Effector memory CD8-positive, alpha-beta T cell (primary cell): Measurements from ENCODE around the gene ADAMTS12.

Source experiments
- ATAC-seq: fragments of 150-1000 bp; cut with Tn5 transposase; replicated peaks from 2 replicates; pipeline ENCODE4 v1.10.0; 2021; ENCODE audit warnings: mild to moderate bottlenecking, moderate library complexity
- DNase-seq, 3 experiments: peaks; one replicate each; pipeline ENCODE4 v3.0.0; 2021
- H3K27ac Mint-ChIP-seq, 2 donors: one replicate each; pipeline ENCODE4 v1.8.0; 2022; ENCODE audit warnings: mild to moderate bottlenecking in 2 of 2, mixed read lengths in 2 of 2, moderate library complexity in 2 of 2
- H3K27me3 Mint-ChIP-seq, 2 donors: one replicate each; pipeline ENCODE4 v1.8.0; 2022; ENCODE audit warnings: mixed read lengths in 2 of 2
- H3K36me3 Mint-ChIP-seq: one replicate; pipeline ENCODE4 v1.8.0; 2022; ENCODE audit warnings: mild to moderate bottlenecking, moderate library complexity, mixed read lengths; ENCODE audit not compliant: insufficient read depth
- H3K4me1 Mint-ChIP-seq, 2 donors: one replicate each; pipeline ENCODE4 v1.8.0; 2022; ENCODE audit warnings: low read depth in 2 of 2, mixed read lengths in 2 of 2
- H3K4me3 Mint-ChIP-seq, 2 donors: one replicate each; pipeline ENCODE4 v1.8.0; 2022; ENCODE audit warnings: mild to moderate bottlenecking in 2 of 2, mixed read lengths in 2 of 2, moderate library complexity in 2 of 2
- H3K9me3 Mint-ChIP-seq, 2 donors: one replicate each; pipeline ENCODE4 v1.8.0; 2022; ENCODE audit warnings: mixed read lengths in 2 of 2

Gene ADAMTS12

DNA sequence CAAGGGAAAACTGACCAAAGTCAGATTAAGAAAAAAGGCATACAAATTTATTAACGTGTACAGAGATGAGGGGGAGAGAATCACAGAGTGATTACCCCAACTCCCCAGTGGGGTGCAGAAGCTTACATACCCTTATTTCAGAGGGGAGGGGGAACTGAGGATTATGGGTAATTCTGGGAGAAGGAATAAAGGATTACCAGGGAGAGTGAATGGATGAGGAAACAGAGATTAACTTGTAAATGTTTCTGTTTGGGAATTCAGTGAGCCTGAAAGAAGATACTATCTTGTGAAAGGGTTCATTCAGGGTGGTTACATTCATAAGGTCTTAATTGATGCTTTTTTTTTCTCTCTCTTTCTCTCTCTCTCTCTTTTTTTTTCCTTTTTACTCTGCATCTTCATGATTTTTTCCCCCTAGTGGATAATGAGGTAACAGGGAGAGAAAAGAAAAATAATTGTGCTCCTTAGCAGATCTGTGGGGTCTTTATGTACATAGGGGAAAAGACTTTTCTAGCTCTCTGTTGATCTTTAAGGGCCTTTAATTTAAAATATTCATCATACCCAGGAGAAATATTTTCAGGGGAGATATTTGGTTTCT, 401.6 kb downstream of the ADAMTS12 start:
- H3K4me1 Mint-ChIP-seq: peaks cover 0 to 2% of the 10 kb centered on the region in 2 donors
- H3K27me3 Mint-ChIP-seq: peaks cover 0 to 10% of the 10 kb centered on the region in 2 donors
- H3K36me3 Mint-ChIP-seq: no peaks in the 10 kb centered on the region
- ATAC-seq (no peak), DNase-seq (no peak)
- H3K27ac Mint-ChIP-seq: no peak overlapping the region
- H3K4me3 Mint-ChIP-seq: no peak overlapping the region
- no peaks in the 10 kb centered on the region for H3K9me3 Mint-ChIP-seq

DNA sequence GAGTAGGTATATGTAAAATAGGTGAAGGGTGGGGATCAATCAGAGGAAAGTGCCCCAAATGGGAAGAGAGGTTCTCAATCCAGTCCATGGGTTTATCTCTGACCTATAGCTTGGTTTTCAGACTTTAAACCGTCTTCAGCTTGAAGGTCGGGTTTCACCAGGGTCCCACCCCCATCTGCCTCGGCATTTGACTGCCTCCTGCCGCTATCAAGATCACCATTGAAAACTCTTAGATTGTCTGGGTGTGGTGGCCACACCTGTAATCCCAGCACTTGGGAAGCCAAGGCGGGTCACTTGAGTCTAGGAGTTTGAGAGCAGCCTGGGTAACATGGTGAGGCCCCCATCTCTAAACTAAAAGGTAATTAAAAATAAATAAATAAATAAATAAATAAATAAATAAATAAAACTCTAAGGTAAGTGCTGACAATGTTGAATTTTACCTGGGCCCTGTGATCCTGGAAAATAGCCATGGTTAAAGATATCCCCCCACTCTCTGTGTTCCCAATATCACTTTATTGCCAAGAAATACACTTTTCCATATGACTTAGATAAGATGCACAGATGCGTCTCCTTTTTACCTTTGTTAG, 402.2 kb downstream of the ADAMTS12 start:
- Mint-ChIP-seq H3K27me3 (peaks cover 0 to 10% of the 10 kb centered on the region in 2 donors), H3K4me1 (peaks cover 0 to 2% of the 10 kb centered on the region in 2 donors), H3K4me3 (no peak overlapping the region), H3K9me3 (no peaks in the 10 kb centered on the region), H3K27ac (no peak overlapping the region), H3K36me3 (no peaks in the 10 kb centered on the region)
- DNase-seq: no peak
- no peak for ATAC-seq

DNA sequence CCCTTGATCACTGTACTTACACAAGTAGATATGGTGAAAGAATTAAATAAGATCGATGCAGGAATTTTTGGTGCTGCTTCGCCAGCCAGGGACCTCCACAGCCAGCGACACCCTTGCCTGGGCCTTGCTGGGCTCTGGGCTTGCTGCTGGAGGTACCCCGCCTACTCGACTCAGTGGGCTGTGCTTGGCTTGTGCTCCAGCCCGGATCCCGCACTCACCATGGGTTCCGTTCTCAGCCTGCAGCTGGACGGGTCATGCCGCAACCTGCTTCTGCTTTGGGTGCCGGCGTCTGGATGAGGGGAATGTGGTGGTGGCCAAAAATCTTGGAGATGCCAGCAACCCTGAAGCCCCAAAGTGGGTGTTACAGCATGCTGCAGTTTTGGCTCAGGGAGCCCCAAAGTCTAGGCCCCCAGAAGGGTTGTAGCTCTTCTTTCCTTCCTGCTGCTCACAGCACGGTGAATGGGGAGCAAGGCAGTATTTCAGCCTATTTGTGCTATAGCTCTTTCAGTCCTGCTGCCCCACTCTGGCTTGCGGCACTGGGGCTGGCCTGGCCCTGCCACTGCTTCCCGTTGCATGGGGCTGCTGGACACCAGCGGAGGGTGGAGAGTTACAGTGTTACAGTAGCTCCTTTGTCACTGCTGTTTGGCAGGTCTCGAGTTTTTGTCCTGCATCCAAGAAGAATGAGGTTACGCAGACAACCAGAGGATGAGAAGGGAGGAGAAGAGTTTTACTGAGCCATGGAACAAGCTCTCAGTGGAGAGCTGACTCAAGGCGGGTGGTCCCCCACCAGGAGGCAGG, 403.0 kb downstream of the ADAMTS12 start:
- H3K27ac Mint-ChIP-seq: no peak overlapping the region
- no peaks in the 10 kb centered on the region for H3K9me3 Mint-ChIP-seq
- no peaks in the 10 kb centered on the region for H3K36me3 Mint-ChIP-seq
- peaks cover 0 to 10% of the 10 kb centered on the region in 2 donors for H3K27me3 Mint-ChIP-seq
- H3K4me3 Mint-ChIP-seq: no peak overlapping the region
- DNase-seq (no peak), ATAC-seq (no peak)
- peaks cover 0 to 2% of the 10 kb centered on the region in 2 donors for H3K4me1 Mint-ChIP-seq

DNA sequence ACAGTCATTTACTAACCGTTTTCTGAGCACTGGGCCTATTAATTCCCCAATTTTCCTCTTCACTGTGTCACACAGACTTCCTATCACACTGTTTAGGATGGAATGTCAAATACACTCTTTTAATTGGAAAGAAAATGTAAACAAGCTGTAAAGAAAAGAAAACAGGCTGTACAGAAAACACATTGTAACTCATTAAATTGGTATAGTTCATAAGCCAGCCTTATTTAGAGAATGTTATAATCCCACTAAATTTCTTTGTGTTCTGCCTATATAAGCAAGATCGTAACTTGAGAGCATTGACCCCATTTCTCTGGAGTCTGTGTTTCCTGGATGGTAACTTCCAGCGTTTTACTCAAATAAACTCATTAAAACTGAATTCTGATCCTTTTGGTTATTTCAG, 404.6 kb downstream of the ADAMTS12 start:
- Mint-ChIP-seq H3K27ac (no peak overlapping the region), H3K36me3 (no peaks in the 10 kb centered on the region), H3K4me1 (peaks cover 0 to 2% of the 10 kb centered on the region in 2 donors), H3K27me3 (peaks cover 0 to 10% of the 10 kb centered on the region in 2 donors), H3K9me3 (no peaks in the 10 kb centered on the region), H3K4me3 (no peak overlapping the region)
- ATAC-seq (no peak), DNase-seq (no peak)

DNA sequence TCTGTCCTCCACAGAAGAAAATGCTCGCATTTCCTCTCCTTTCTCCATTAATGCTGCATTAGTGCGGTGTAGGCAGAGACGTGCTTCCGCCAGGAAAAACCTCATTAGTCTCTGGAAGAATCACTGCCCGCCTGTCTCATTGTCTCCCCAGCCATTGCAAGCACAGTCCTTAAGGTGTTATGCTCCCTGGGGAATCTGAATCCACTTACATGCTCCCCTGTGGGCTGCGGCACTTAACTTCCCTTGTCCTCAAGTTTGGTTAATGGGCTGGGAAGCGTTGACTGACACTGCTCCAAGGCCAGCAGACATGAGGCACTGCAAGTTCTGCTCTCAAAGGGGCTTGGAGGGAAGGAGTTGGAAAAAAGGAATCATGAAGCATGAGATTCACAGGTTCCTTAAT, 409.5 kb downstream of the ADAMTS12 start:
- peaks cover 7% of the 10 kb centered on the region for H3K36me3 Mint-ChIP-seq
- DNase-seq: no peak
- H3K4me3 Mint-ChIP-seq: no peak overlapping the region
- H3K27me3 Mint-ChIP-seq: no peaks in the 10 kb centered on the region
- H3K4me1 Mint-ChIP-seq: no peaks in the 10 kb centered on the region
- H3K27ac Mint-ChIP-seq: no peak overlapping the region
- ATAC-seq: no peak
- H3K9me3 Mint-ChIP-seq: no peaks in the 10 kb centered on the region

DNA sequence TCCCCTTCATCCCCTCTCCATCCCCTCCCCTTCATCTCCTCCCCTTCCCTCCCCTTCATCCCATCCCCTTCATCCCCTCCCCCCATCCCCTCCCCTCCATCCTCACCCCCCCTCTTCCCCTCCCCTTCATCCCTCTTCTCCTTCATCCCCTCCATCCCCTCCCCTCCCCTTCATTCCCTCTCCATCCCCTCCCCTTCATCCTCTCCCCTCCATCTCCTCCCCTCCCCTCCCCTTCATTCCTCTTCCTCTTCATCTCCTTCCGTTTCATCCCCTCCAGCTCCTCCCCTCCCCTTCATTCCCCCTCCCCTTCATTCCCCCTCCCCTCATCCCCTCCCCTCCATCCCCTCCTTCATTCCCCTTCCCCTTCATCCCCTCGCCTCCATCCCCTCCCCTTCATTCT, 410.9 kb downstream of the ADAMTS12 start:
- H3K27me3 Mint-ChIP-seq: no peaks in the 10 kb centered on the region
- DNase-seq (no peak), ATAC-seq (no peak)
- H3K36me3 Mint-ChIP-seq: peaks cover 7% of the 10 kb centered on the region
- H3K27ac Mint-ChIP-seq: no peak overlapping the region
- no peaks in the 10 kb centered on the region for H3K9me3 Mint-ChIP-seq
- H3K4me3 Mint-ChIP-seq: no peak overlapping the region
- no peaks in the 10 kb centered on the region for H3K4me1 Mint-ChIP-seq

GRCh38 chr5:33479311-33479710, 412.5 kb downstream of the ADAMTS12 start:
- Mint-ChIP-seq H3K36me3 (peaks cover 7% of the 10 kb centered on the region), H3K9me3 (peaks cover 0 to 7% of the 10 kb centered on the region in 2 donors), H3K4me1 (no peaks in the 10 kb centered on the region), H3K4me3 (no peak overlapping the region), H3K27me3 (no peaks in the 10 kb centered on the region), H3K27ac (no peak overlapping the region)
- DNase-seq (no peak), ATAC-seq (no peak)

DNA sequence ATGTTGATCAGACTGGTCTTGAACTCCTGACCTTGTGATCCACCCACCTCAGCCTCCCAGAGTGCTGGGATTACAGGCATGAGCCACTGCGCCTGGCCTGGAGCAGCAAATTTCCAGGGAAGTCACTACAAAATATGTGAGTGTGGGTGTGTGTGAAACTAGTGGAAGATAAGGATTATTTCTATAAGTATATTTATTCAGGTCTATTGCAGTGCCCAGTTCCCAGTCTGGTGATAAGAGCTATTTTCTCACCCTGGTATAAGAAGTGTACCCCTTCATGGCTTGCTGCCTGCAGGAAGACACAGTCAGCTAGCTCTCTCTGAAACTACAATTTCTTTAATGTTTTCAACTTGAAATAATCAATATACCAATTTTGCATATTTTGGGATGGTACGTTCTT, 414.0 kb downstream of the ADAMTS12 start:
- H3K4me3 Mint-ChIP-seq: no peak overlapping the region

GRCh38 chr5:33476992-33477391, 414.8 kb downstream of the ADAMTS12 start:
- Mint-ChIP-seq H3K9me3 (peaks cover 0 to 7% of the 10 kb centered on the region in 2 donors), H3K27ac (no peak overlapping the region), H3K4me3 (no peak overlapping the region), H3K27me3 (no peaks in the 10 kb centered on the region), H3K4me1 (no peaks in the 10 kb centered on the region), H3K36me3 (peaks cover 16% of the 10 kb centered on the region)
- no peak for DNase-seq
- no peak for ATAC-seq

More for the DNA sequence above, 414.0 kb downstream of the ADAMTS12 start:
- Mint-ChIP-seq H3K27ac (no peak overlapping the region), H3K36me3 (peaks cover 11% of the 10 kb centered on the region), H3K4me1 (no peaks in the 10 kb centered on the region), H3K9me3 (peaks cover 0 to 7% of the 10 kb centered on the region in 2 donors), H3K27me3 (no peaks in the 10 kb centered on the region)
- DNase-seq (no peak), ATAC-seq (no peak)

DNA sequence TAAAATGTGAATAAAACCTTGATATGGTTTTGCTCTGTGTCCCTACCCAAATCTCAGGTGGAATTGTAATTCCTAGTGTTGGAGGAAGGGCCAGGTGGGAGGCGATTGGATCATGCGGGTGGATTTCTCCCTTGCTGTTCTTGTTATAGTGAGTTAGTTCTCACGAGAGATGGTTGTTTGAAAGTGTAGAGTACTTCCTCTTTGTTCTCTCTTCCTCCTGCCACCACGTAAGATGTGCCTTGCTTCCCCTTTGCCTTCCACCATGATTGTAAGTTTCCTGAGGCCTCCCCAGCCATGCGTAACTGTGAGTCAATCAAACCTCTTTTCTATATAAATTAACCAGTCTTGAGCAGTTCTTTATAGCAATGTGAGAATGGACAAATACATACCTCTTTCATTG, 416.1 kb downstream of the ADAMTS12 start:
- Mint-ChIP-seq H3K4me1 (no peaks in the 10 kb centered on the region), H3K4me3 (no peak overlapping the region), H3K27ac (no peak overlapping the region), H3K9me3 (peaks cover 0 to 7% of the 10 kb centered on the region in 2 donors), H3K27me3 (no peaks in the 10 kb centered on the region), H3K36me3 (peaks cover 29% of the 10 kb centered on the region)
- ATAC-seq: no peak
- DNase-seq: no peak

DNA sequence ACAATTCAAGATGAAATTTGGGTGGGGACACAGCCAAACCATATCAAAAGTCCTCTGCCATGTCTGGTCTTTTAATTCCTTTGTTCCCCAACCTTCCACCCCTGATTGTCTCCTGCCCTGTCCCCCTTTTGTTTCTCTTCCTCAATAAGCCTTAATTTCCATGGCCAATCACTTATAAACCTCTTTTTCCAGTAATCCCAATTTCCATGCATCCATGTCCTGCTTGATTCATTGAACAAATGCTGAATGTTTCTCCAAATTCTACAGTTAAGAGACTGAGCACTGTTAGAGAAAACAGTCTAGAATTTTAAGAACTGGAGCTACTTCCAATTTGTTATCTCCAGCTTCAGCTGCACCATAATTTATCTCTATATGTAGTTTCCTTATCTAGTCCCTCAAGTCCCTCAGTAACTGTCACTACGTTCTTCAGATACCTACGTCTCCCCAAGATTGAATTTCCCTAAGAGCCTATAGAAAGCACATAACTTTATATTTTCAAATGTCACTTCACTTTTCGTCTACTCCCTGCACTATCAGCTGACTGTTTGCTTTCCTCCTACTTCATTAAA, 416.8 kb downstream of the ADAMTS12 start:
- H3K27me3 Mint-ChIP-seq: no peaks in the 10 kb centered on the region
- no peak overlapping the region for H3K27ac Mint-ChIP-seq
- H3K36me3 Mint-ChIP-seq: peaks cover 34% of the 10 kb centered on the region
- H3K4me1 Mint-ChIP-seq: no peaks in the 10 kb centered on the region
- H3K4me3 Mint-ChIP-seq: no peak overlapping the region
- DNase-seq (no peak), ATAC-seq (no peak)
- H3K9me3 Mint-ChIP-seq: peaks cover 0 to 7% of the 10 kb centered on the region in 2 donors

DNA sequence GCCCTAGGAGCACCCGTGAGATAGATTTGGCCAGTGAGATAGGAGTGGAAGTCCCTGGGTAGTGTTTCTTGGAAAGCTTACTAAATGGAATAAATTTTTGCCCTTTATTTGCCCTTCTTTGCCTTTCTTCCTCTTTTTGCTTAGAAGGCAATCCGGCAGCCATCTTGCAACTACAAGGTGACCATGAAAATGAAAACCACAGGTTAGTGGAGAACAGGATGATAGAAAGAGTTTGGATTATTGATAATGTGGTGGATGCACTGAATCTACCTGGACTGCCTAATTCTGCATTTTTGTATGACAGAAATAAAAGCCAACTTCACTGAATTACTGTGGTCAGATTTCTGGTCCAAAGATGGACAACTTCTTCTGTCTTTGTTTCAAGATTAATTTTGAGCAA, 417.8 kb downstream of the ADAMTS12 start:
- Mint-ChIP-seq H3K4me3 (no peak overlapping the region), H3K4me1 (no peaks in the 10 kb centered on the region), H3K36me3 (peaks cover 38% of the 10 kb centered on the region), H3K27ac (no peak overlapping the region), H3K9me3 (peaks cover 0 to 7% of the 10 kb centered on the region in 2 donors), H3K27me3 (no peaks in the 10 kb centered on the region)
- ATAC-seq (no peak), DNase-seq (no peak)
